ENCODE results near the gene KDM4B.

Gene KDM4B

DNA sequence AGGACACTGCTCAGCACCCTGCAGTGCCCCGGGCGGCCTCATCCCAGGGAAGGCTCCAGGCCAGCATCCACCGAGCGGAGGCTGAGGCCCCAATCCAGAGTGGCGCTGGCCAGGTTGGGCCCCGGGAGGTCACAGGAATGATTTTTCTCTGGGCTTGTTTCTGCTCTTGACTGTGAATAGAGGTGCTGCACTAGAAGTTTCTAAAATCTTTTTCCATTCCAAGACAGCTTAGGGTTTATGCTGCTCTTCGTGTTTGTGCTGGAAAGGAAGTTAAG is 15.1 kb downstream of the KDM4B start:
- no peak for DNase-seq (ENCODE audit: low read depth in 1 of 2, low spot score in 1 of 2)

DNA sequence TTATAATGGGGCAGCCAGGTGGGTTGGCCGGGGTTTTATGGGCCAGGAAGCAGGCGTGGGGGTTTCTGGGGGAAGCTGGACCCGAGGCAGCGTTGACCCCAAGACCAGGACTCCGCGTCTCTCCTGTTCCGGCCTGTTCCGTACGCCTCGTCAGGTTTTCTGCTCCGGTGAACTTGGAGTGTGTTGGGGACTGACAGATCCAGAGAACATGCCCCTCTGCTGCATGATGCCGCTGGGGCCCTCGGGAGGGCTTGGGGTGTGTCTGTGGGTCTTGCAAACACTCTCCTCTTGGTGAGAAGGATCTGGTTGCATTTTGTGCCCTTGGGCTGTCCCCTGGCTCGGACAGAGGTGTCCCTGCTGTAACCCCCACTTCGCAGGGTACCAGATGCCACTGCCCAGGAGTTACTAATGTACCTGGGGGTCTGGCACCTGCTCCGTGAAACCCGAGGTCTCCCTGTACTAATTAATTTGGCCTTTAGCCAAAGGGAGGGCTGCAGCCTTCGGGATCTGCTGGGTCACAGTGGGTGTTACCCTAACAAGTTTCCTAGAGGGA is 15.6 kb downstream of the KDM4B start:
- DNase-seq (ENCODE audit: low read depth in 1 of 2, low spot score in 1 of 2): no peak

DNA sequence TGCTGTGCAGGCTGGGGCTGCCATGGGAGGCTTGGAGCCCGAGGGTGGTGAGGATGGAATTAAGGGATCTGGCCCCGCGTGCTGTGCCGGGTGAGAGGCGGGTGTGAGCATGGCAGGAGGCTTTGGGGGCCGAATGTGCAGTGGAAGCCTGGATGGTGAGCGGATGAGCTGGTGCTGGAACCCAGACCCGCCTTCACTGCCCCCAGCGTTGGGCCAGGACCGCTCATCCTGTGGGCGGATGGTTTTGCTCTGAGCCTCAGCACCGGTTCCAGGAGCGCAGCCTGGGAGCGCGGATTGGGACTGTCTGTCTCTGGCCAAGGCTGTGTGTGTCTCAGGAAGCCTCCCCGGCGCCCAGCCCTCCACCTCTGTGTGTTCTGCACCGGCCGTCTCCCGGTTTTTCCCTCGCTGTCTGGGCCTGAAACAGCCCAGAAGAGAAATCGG is 16.7 kb downstream of the KDM4B start:
- no peak for DNase-seq (ENCODE audit: low read depth in 1 of 2, low spot score in 1 of 2)

DNA sequence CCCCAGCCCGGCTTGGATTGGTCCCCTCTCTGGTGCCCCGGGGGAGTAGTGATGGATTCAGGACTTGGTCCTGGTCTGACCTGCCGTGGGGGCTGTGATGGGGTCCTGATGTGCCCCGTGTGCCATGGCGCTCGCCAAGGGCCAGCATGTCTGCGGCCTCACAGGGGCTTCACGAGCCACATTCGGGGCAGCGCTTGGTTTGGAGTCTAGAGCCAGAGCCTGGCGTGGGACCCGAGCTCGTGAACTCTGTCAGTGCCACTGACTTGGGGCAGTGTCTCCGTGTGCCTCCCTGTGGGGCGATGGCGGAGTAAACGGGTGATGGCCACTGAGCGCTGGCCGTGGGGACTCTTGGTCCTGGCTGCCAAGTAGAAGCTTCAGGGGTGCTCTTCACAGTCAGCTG is 17.1 kb downstream of the KDM4B start:
- no peak for DNase-seq (ENCODE audit: low read depth in 1 of 2, low spot score in 1 of 2)

DNA sequence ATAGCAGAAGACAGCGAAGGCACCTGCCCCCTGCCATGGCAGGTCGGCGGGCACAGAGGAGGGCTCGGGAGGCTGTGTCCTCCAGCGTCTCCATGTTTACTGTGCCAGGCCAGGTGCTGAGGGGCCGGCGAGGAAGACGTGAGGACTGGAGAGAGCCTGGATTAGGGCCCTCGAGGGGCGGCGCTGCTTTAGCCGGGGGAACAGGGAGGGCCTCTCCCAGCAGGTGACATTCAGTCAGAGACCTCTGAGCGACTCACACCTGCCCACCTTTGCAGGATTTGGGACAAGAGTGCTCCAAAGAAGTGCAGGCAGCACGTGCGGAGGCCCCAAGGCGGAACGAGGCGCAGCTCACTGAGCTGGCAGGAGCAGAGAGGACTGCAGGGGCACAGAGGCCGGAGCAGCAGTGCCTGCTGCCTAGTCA is 17.6 kb downstream of the KDM4B start:
- no peak for DNase-seq (ENCODE audit: low read depth in 1 of 2, low spot score in 1 of 2)

DNA sequence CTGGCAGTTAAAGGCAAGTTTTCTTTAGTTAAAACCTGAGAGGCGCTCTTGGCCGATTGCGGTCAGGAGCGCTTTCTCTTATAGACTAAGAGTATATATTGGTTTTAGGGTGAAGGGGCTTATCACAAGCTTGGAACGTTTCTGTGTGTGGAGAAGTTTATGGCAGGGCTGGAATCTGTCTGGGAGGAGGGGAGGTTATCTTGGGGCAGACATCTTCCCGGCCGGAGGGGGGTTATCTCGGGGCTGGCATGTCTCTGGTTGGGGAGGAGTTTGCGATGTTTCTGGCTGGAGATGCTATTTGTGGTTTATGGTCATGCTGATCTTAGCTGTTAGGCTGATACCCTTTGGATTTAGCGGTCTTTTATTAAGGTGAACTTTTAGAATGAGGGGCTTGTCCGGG is 18.3 kb downstream of the KDM4B start:
- no peak for DNase-seq (ENCODE audit: low read depth in 1 of 2, low spot score in 1 of 2)

DNA sequence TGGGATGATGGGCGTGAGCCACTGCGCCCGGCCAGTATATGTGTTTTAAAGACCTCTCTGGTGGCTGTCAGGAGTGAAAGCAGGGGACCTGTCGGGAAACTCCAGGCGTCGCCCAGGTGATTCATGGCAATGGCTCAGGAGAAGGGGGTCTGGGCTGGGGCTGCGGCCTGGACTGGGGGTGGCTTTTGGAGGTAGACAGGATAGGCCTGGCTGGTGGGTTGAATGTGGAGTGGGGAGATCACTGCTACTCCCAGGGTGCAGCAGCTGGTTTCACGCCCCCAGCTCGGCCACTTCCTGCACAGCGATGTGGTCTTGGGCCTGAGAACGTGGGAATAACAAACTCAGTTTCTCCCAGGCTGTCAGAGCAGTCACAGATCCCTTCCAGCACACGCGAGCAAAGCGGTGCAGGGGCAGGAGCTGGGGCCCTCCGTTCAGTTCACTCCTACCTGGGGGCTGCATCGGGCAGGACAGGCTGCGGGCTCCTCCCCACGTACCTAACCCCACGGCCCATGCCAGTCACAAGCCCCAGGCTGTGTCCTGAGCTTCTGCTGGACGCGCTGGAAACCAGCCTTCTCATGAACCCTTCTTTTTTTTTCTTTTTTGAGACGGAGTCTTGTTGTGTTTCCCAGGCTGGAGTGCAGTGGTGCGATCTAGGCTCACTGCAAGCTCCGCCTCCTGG is 18.9 kb downstream of the KDM4B start:
- no peak for DNase-seq (ENCODE audit: low read depth in 1 of 2, low spot score in 1 of 2)

DNA sequence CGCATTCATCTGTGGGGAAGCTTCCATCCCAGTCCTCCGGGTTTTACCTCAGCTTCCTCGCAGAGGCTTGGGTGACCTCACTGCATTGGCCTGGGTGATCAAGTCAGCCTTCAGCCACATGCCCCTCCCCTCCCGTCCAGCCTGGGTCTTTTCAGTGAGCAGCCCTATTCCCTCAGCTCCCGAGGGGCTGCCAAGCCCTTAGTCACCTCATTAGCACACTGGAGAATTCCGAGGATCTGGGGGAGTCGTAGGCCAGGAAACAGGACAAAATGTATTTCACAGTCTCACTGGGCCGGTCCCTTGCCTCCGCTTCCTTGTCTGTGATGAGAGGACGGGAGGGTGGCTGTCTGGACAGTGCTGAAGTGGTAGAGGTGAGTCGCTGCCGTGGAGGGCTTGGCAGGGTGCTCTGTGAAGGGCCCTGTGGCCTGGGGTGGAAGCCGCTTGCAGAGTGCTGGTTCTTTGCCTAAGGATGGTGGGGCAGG is 19.9 kb downstream of the KDM4B start:
- DNase-seq (ENCODE audit: low read depth in 1 of 2, low spot score in 1 of 2): no peak

DNA sequence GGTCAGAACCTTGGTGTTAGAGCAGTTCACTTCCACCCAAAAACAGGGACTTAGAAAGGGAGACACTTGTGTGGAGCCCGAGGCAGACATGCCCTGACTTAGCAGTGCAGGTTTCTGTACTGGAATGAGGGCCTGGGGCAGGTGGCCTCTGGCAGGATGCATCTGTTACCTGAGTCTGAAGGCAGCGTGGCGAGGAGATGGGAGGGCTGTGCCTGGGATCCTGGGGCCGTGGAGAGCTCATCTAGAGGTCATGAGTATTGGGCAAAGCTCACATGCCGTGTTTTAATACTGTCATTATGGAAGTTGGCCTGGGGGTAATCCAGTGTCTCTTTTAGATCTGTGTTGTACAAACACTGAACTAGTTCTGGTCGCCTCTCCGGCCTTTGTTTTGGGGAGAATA is 21.4 kb downstream of the KDM4B start:
- no peak for DNase-seq (ENCODE audit: low read depth in 1 of 2, low spot score in 1 of 2)

DNA sequence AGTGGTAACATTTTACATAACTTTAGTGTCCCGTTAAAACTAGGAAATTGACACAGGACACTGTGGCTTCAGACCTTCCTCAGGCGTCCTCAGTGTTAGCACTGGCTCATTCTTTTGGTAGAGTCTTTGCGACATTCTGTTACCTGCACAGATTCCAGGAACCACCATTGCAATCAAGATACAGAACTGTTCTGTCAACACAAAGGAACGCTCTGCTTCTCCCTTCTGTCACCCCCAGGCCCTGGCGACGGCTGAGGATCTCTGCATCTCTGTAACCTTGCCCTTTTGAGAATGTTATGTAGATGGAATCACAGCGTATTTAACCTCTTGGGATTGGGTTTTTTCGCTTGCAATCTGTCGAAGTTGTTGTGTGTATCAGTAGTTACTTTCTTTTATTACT is 22.6 kb downstream of the KDM4B start:
- DNase-seq (ENCODE audit: low read depth in 1 of 2, low spot score in 1 of 2): no peak

DNA sequence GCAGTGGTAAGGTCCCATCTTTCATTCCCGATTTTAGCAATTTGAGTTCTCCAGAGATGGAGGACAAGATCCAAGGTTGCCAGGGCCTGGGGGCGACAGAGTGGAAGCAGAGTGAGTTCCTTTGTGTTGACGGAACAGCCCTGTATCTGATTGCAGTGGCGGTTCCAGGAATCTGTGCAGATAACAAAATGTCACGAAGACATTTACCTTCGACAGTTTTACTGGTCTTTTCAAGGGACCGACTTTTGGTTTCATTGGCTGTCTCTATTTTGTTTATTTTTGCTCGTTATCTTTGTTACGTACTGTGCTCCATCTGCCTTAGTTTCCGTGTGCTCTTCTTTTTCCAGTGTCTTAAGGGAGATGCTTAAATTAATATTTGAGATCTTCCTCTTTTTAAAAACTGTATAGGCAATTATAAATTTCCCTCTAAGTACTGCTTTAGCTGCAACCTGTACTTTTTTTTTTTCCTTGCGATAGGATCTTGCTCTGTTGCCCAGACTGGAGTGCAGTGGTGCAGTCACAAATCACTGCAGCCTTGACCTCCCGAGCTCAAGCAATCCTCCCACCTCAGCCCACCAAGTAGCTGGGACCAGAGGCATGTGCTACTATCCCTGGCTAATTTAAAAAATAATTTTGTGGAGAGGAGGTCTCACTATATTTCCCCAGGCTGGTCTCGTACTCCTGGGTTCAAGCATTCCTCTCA is 23.2 kb downstream of the KDM4B start:
- no peak for DNase-seq (ENCODE audit: low read depth in 1 of 2, low spot score in 1 of 2)

DNA sequence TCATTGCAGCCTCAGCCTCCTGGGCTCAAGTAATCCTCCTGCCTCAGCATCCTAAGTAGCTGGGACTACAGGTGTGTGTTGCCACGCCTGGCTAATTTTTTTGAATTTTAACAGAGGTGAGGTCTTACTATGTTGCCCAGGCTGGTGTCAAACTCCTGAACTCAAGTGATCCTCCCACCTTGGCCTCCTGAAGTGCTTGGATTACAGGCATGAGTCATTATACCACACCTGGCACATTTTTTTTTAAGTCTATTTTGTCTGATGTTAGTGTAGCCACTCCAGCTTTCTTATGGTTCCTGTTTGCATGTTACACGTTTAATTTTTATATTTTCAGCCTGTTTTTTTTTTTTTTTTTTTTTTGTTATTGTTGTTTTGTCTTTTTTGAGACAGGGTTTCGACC is 24.8 kb downstream of the KDM4B start:
- DNase-seq (ENCODE audit: low read depth in 1 of 2, low spot score in 1 of 2): no peak

DNA sequence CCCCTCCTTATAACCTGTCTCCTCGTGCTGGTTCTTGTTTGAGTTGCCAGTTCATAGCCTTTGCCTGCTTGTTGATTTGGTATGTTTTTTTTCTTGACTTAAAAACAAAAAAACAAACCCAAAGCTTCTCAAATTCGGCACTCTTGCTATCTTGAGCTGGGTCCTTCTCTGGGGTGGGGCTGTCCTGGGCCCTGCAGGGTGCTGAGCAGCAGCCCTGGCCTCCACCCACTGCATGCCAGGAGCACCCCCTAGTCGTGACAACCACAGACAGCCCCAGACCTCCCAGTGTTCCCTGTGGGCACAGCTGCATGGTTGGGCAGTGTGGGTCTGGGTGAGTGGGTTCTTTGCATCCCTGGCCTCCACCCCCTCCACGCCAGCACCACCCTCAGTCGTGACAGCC is 27.8 kb downstream of the KDM4B start:
- DNase-seq (ENCODE audit: low read depth in 1 of 2, low spot score in 1 of 2): no peak

DNA sequence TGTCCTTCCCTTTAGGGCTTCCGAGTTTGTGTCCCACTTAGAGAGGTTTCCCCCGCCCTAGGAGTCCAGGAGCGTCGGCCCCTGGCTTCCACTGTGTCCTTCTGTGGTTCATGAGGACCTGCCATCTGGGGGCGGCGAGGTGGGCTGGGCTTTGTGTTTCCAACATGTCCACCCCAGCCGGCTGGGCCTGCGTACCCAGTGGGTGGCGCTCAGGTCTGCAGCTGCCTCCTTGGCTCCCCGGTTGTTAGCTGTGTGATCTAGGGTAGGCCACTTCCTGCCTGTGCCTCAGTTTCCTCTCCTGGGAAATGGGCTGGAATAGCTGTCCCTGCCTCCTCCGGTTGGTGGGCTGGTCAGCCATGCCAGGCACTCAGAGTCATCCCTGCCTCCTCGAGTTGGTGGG is 28.4 kb downstream of the KDM4B start:
- no peak for DNase-seq (ENCODE audit: low read depth in 1 of 2, low spot score in 1 of 2)

DNA sequence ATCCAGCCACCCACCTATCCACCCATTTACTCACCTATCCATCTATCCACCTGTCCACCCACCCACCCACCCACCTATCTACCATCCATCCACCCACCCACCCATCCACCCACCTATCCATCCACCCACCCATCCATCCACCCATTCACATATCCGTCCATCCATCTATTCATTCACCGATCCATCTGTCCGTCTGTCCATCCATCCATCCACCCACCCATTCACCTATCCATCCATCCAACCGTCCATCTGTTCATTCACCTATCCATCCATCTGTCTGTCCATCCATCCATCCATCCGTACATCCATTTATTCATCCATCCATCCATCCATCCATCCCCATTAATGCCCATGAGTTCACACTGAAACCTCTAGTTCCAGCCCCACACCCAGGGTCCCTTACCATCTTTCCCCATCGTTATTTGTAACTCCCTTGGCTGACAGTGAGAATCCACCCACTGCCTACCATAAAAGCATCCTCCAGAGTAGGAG is 31.3 kb downstream of the KDM4B start:
- DNase-seq (ENCODE audit: low read depth in 1 of 2, low spot score in 1 of 2): no peak

DNA sequence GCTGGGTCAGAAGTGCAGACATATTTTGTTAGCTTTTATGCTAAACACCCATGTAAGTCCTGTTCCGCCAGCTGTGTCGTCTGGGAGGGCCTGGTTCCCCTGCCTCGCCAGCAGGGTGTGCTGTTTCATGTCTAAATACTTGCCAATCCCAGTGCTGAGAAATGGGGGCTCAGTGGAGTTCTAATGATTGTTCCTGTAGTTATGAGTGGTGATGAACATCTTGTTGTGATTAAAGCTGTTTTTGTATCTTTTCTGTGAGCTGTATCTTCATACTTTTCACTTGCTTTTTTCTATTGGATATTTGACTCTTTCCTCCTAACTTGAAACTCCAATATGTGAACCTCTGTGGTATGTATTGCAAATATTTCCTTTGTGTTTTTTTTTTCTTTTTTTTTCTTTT is 32.7 kb downstream of the KDM4B start:
- peak in 1 of 2 donors; percentile 18 for DNase-seq (ENCODE audit: low read depth in 1 of 2, low spot score in 1 of 2)

DNA sequence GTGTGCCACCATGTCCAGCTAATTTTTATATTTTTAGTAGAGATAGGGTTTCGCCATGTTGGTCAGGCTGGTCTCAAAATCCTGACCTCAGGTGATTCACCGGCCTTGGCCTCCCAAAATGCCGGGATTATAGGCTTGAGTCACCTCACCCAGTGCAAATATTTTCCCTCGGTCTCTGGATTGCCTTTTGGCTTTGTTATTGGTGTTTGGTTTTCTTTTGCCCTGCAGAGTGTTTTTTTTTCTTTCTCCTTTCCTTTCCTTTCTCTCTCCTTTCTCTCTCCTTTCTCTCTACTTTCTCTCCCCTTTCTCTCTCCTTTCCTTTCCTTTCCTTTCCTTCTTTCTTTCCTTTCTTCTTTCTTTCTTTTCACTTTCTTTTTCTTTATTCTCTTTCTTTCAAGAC is 33.2 kb downstream of the KDM4B start:
- DNase-seq (ENCODE audit: low read depth in 1 of 2, low spot score in 1 of 2): no peak

DNA sequence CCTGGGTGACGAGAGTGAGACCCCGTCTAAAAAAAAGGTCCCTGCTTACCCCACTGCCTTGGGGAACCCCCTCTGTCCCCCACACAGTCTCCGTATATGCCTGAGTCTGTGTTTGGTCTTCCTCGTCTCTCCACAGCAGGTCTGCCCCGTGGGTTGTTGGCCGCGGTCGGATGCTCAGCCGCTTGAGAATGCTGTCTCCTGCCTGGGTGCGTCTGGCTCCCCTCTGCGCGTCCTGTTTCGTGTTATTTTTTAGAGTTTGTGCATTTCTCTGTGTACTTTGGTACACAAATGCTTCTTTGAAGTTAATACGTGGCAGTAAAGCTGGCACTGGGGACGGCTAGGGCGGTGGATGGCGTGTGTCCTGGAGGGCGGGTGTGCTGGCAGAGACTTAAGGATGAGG is 34.9 kb downstream of the KDM4B start:
- no peak for DNase-seq (ENCODE audit: low read depth in 1 of 2, low spot score in 1 of 2)

DNA sequence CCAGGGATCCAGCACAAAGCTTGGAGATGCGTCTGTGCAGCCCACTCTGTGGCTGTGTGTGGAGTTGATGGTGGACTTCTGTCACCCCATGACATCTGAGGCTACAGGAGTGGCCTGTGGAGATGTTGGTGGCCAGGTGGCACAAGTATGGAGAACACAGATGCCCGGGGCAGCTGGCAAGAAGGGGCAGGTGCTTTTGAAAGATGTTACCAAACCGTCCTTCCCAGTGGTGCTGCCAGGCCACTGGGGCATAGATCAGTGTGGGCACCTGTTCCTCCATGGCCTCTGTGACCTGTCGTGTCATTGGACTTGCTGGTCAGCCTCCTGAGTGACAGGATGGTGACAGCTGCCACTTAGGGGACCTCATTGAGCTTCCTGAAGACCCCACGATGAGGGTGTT is 36.2 kb downstream of the KDM4B start:
- DNase-seq (ENCODE audit: low read depth in 1 of 2, low spot score in 1 of 2): no peak

DNA sequence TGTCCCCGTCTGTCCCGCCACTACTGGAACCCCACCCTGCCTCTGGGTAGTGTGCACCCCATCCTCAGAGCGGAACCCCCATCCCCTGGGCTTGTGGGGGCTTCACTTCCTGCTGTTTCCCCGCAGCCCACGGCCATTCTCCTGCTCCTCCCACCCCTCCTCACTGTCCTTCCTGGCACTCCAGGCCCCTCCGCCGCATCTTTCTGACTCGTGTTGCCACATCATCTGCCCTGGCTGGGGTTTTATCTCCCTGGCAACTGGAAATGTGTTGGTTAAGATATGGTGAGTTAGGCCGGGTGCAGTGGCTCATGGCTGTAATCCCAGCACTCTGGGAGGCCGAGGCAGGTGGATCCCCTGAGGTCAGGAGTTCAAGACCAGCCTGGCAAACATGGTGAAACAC is 37.3 kb downstream of the KDM4B start:
- DNase-seq (ENCODE audit: low read depth in 1 of 2, low spot score in 1 of 2): no peak

DNA sequence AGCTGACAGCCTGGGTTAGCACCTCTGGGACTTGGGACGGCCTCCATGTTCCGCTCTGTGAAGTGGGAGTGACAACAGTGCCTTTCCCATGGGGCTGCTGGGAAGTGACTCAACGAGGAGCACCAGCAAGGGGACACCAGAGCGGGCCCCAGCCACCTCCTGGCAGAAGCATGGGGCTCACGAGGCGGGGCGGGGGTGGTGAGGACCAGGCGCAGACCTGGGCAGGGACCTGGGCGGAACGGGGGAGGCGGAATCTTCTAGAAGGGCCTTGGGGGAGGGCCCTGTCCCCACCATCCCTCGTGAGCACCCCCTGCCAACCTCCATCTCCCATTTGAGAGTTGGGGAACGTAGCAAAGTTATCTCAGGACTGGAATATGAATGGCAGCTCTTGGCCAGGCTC is 37.9 kb downstream of the KDM4B start:
- DNase-seq (ENCODE audit: low read depth in 1 of 2, low spot score in 1 of 2): no peak

DNA sequence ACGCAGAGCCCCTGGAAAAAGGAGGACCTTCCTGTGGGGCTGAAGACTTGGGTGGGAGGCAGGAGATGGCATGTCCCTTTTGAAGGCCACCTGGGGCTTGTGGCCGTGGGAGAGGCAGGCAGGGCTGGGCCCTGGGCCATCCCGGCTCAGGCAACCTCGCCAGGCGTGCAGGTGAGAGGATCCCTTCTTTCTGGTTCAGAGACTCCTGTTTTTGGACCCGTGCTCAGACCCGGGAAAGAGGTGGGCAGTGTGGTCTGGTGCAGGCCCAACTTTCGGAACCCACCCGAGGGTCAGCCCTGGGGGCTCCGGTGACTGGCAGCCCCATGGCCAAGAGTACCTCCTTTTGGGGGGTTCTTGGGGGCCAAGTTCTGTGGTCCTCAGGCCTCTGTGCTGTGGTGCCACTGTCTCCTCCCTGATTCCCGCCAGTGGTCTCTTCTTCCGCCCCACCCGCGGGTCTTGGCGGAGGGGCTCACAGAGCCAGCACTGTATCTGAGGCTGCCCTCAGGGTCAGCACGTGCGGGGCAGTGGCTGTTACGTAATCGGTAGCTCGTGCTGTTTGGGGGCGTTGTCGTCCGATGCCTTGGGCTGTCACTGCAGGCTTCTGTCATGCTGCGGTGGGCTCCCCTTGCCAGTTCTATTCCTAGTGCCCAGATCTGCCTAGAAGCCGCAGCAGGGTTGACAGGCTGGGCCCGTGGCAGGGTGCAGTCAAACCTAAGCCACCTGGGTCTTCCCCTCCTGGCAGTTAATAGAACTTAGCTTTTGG is 42.7 kb downstream of the KDM4B start:
- no peak for DNase-seq (ENCODE audit: low read depth in 1 of 2, low spot score in 1 of 2)

Data from stimulated activated CD4-positive, alpha-beta T cell treated with anti-CD3 and anti-CD28 coated beads, Interleukin-15, amount 100 ng/mL, for 1 hour (primary cell).